HG03521 (cell line): ENCODE data around the gene IKBKE.

Experiments used
- ATAC-seq: cut with Tn5 transposase; IDR thresholded peaks from one replicate; pipeline ENCODE4 v1.9.1; 2021; ENCODE audit warnings: mild to moderate bottlenecking, moderate library complexity; ENCODE audit not compliant: unreplicated experiment

The IKBKE gene

GRCh38 chr1:206469933-206470691 is at the start of gene IKBKE:
Gene IKBKE, plus strand, starts transcription at chr1:206470476. Its CDS starts 2,752 bp downstream, at chr1:206473228.
- peak; percentile 63 for ATAC-seq

GRCh38 chr1:206421616-206422340 is 48.5 kb upstream of the IKBKE start:
- no peak for ATAC-seq

DNA sequence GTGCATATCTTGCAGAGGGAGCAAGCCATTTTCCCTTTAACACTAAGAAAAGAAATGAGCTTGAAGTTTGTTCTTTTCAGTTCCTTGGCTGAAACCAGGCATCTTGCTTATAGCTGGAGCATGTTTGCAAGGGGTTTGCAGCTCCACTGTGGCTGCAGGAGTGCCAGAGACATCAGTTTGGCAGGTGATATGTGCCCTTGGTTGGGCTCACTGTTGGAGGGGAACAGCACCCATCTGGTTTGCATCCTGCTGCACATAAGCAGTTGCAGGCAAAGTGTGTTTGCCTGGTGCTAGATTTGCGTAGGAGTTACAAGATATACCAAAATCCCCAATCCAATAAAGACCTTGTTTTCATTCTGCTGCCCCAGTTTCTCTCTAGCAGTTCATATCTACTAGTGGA is 47.8 kb upstream of the IKBKE start:
- ATAC-seq: no peak

DNA sequence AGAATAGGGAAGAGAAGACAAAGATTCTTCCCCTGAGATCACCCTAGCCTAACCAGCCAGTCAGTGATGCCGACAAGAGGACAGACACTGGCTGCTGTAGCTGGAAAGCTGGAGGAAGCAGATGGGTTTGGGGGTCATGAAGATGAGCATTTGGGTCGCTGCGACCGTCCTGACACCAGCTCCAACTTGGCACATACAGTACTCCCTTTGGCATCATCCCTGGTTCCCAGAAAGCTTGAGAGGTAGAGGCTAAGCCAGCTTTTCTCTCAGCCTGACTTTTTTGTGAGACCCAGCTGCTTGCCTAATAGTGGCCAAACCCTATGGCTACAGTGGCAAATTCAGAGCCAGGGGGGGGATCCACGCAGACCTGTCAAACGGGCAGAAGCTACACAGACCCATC is 43.0 kb upstream of the IKBKE start:
- ATAC-seq: no peak

DNA sequence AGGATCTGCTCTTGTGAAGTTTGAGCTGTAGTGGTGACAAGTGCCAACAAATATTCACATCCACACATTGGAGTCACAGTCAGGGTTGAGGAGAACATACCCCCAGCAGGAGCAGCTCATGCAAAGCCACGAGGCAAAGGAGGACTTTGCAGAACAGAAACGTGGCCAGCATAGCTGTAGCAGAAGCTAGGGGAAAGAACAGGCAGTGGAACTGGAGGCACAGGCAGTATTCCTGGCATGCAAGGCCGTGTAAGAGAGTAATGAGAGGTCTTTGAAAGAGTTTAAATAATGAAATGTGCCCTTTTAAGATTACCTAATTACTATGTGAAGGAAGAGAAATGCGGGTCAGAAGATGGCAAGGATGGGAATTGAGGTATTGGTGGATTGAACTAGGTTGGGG is 40.9 kb upstream of the IKBKE start:
- no peak for ATAC-seq

- ATAC-seq: peak; percentile 90
Measured at GRCh38 chr1:206430031-206430983, 40.0 kb upstream of the IKBKE start.

DNA sequence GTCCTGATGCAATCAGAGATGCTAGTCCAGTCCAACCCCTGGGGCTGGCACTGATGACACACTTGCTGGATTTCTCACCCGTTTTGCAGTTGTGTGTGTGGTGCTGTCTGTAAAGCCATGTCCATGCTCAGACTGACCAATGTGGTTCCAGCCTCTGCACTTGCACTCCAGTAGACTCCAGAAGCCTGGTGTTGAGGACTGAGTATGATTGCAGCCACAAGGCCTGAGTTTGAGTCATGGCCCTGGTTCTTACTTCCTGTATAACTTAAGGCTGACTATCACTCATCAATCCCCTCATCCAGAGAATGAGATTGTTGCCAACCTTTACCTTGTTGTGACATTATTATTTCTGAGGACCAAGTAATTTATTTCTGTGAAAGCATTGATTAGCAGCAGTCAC is 34.8 kb upstream of the IKBKE start:
- no peak for ATAC-seq

DNA sequence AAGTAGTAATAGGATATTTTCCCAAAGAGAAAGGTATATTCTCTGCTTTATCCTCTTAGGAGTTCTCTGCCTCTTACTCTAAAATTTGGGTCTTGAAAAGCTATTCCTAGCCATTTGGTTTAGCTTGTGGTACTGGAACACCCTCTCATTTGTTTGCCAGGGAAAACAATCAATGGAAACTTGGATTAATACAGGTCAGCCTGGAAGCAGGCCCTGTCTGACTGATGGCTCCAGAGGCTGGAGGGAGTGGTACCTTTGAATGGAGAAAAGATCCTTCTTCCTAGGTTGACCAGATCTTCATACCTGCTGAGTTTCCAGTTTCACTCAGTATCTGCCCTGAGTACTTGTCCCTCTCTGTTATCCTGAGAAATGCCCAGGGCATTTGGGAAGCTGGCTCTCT is 31.7 kb upstream of the IKBKE start:
- no peak for ATAC-seq

- no peak for ATAC-seq
Measured at GRCh38 chr1:206439205-206439604, 31.1 kb upstream of the IKBKE start.

DNA sequence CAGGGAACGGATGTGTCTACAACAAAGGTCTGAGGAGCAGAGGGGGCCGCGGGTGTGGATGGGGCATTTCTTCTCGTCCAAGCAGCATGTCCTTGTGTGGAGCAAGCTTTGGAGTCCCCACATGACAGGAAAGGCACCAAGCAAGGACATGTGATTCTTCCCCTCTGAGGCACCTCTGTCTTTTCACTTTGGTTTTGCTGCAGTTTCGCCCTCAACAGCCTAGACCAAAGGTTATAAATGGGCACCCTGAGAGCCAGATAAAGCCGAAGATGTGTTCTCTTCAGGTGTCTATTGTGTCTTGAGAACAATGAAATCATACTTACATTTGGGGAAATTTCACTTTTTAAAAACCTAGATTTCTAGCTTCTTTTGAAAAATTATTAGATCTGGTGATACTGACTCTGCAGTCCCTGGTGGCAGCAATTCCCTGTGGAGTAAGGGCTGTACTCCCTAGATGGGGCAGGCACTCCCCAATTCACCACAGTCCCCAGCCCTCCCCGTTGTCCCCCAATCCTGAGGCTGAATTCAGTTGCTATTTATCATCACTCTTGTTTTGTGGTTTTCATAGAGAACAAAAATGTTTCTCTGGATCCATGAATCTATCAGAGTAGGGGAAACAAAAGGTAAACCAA is 28.8 kb upstream of the IKBKE start:
- no peak for ATAC-seq

- no peak for ATAC-seq
Measured at GRCh38 chr1:206442101-206442500, 28.2 kb upstream of the IKBKE start.

GRCh38 chr1:206445116-206445515 is 25.2 kb upstream of the IKBKE start:
- no peak for ATAC-seq

DNA sequence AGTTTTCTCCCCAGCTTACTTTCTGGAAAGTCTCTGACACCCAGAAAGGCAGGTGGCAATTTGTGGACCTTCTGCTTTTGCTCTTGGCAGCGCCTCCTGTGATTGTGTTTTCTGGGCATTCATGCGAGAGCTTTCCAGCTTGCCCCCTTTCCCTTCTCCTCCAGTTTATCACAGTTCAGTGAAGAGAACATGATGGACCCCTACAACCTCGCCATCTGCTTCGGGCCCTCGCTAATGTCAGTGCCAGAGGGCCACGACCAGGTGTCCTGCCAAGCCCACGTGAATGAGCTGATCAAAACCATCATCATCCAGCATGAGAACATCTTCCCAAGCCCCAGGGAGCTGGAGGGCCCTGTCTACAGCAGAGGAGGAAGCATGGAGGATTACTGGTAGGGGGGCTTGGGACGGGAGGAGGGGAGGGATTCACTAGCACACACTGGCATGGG is 24.3 kb upstream of the IKBKE start:
- no peak for ATAC-seq

DNA sequence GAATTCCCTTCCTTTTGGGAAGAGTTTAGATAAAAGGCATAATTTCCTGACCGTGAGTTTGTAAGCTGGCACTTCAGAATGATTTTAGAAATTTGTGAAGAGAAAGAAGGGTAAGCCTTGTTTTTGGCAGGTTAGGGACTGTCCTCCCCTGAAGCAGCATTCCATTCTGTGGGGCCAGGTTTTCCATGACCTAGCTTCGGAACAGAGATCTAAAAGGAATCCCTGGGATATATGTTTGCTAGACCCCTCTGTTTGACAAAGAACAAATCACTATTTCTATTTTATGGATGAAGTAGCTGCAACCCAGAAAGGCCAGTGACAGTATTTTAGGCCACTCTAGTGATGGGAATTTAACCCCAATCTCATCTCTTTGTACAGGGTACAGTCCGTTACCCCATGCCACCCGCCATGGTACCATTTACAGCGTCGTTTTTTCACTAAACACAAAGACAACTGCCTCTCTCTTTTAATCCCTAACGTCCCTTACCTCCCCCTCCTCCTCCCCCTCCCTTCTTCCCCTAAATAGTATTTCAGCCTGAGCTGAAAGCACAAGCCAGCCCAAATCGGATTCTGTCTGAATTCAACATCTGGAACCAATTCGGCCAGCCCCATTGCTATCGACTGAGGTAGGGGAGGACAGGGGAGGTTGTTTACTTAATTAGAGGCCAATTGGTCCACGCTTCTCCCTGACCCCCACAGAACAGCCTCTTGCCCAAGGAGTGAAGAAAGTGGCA is 23.4 kb upstream of the IKBKE start:
- ATAC-seq: no peak

- no peak for ATAC-seq
Measured at GRCh38 chr1:206447422-206447765, 22.9 kb upstream of the IKBKE start.

DNA sequence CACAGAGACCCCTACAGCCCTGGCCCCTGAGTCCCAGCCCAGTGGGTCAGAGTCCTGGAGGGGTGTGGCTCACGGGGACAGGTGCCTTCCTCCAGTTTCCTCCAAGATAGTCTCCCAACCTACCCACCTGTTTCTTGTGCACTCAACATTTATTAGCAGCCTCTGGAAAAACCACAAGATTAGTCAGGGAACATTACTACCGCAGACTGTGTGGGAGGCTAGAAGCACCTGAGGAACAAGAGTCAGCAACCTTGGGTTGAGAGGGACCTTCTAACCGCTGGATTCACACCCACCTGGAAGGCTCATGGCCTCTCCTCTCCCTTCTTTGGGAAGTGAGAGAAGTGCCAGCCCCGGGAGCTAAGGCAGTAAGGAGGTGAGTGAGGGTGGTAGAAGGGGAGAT is 22.5 kb upstream of the IKBKE start:
- ATAC-seq: no peak

DNA sequence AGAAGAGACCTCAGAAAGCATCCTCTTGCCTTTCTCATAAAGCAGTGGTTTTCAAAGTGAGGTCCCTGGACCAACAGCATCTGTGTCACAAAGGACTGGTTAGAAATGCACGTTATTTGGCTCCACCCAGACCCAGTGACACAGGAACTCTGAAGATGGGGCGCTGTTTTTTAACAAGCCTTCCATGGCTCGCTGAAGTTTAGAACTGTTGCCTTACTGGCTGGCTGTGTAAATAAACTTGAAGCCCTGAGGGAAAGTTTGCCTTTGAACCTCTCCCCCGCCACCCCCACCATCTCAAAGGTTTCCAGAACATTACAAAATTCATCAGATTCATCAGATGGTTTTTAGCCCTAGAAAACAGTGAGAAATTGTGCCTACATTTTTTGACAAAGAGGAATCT is 21.8 kb upstream of the IKBKE start:
- no peak for ATAC-seq

GRCh38 chr1:206449565-206449964 is 20.7 kb upstream of the IKBKE start:
- ATAC-seq: no peak

- ATAC-seq: no peak
Measured at GRCh38 chr1:206450281-206450680, 20.0 kb upstream of the IKBKE start.

- ATAC-seq: no peak
Measured at GRCh38 chr1:206451134-206451686, 19.1 kb upstream of the IKBKE start.
